HepG2 (cell line): ENCODE results near the gene MYADML2. TPM values are rescaled to one million over a fixed set of nuclear protein-coding genes. Genes with fewer than 3 reads are reported as not detected.

Source experiments
- AGO1 ChIP-seq: fragments of 200-400 bp; formaldehyde crosslinking; IDR thresholded peaks from 2 replicates; pipeline ENCODE4 v1.6.1; 2017; ENCODE audit warnings: mild to moderate bottlenecking, low read depth, low read length, moderate library complexity; ENCODE audit not compliant: poor library complexity, severe bottlenecking
- CERS6 ChIP-seq: sonication (generic); formaldehyde crosslinking; IDR thresholded peaks from 2 replicates; pipeline ENCODE4 v1.5.0; 2020; ENCODE audit warnings: missing genetic modification reagents
- FOXM1 ChIP-seq: sonication (generic); formaldehyde crosslinking; IDR thresholded peaks from 2 replicates; pipeline ENCODE4 v1.5.0; 2020; ENCODE audit warnings: missing genetic modification reagents
- HNRNPUL1 ChIP-seq: fragments of 200-400 bp; formaldehyde crosslinking; IDR thresholded peaks from 2 replicates; pipeline ENCODE4 v1.6.1; 2017; ENCODE audit warnings: low read depth, mild to moderate bottlenecking, low read length, moderate library complexity
- KDM5A ChIP-seq: fragments of 200-600 bp; sonication (generic); IDR thresholded peaks from 2 replicates; pipeline ENCODE4 v1.7.0; 2018; ENCODE audit warnings: antibody characterized with exemption, mild to moderate bottlenecking, low read length, borderline replicate concordance
- KLF11 ChIP-seq: IDR thresholded peaks from 2 replicates; pipeline ENCODE4 v1.6.1; 2016; ENCODE audit warnings: missing compliant biosample characterization
- MTERF4 ChIP-seq: sonication (generic); formaldehyde crosslinking; IDR thresholded peaks from 2 replicates; pipeline ENCODE4 v1.8.0; 2023; ENCODE audit warnings: mild to moderate bottlenecking, missing genetic modification reagents
- MXD1 ChIP-seq: sonication (generic); formaldehyde crosslinking; IDR thresholded peaks from 2 replicates; pipeline ENCODE4 v1.4.0; 2020; ENCODE audit warnings: mild to moderate bottlenecking, missing genetic modification reagents
- NPAS2 ChIP-seq: sonication (generic); formaldehyde crosslinking; IDR thresholded peaks from 2 replicates; pipeline ENCODE4 v1.8.0; 2022; ENCODE audit warnings: mild to moderate bottlenecking, missing genetic modification reagents, borderline replicate concordance
- RORA ChIP-seq: sonication (generic); formaldehyde crosslinking; IDR thresholded peaks from 2 replicates; pipeline ENCODE4 v1.5.0; 2020; ENCODE audit warnings: mild to moderate bottlenecking, missing genetic modification reagents, moderate library complexity
- SAFB2 ChIP-seq: sonication (generic); formaldehyde crosslinking; IDR thresholded peaks from 2 replicates; pipeline ENCODE4 v1.5.1; 2020; ENCODE audit warnings: missing genetic modification reagents, low read depth, mild to moderate bottlenecking, borderline replicate concordance
- TMF1 ChIP-seq: sonication (generic); formaldehyde crosslinking; IDR thresholded peaks from 2 replicates; pipeline ENCODE4 v1.8.1; 2022; ENCODE audit warnings: low read depth, missing genetic modification reagents
- TP53 ChIP-seq: sonication (generic); formaldehyde crosslinking; conservative IDR thresholded peaks from 2 replicates; pipeline ENCODE4 v1.4.0; 2020; ENCODE audit warnings: missing genetic modification reagents
- ZBED4 ChIP-seq: sonication (generic); formaldehyde crosslinking; IDR thresholded peaks from 2 replicates; pipeline ENCODE4 v1.4.0; 2020; ENCODE audit warnings: missing genetic modification reagents, borderline replicate concordance
- ZNF276 ChIP-seq: sonication (generic); formaldehyde crosslinking; IDR thresholded peaks from 2 replicates; pipeline ENCODE4 v1.4.0; 2020; ENCODE audit warnings: mild to moderate bottlenecking, low read depth, missing genetic modification reagents
- ZNF414 ChIP-seq: sonication (generic); formaldehyde crosslinking; IDR thresholded peaks from 2 replicates; pipeline ENCODE4 v1.5.0; 2020; ENCODE audit warnings: missing genetic modification reagents
- ZNF430 ChIP-seq: sonication (generic); formaldehyde crosslinking; IDR thresholded peaks from 2 replicates; pipeline ENCODE4 v1.9.0; 2021; ENCODE audit warnings: mild to moderate bottlenecking, missing genetic modification reagents
- ZNF766 ChIP-seq: sonication (generic); formaldehyde crosslinking; IDR thresholded peaks from 2 replicates; pipeline ENCODE4 v1.5.0; 2020; ENCODE audit warnings: missing genetic modification reagents, borderline replicate concordance
- polyA plus RNA-seq, 8 experiments: library from polyadenylated mRNA; depleted of rRNA in 3 of 8; stranded (reverse) in 7 of 8; unstranded in 1 of 8; fragments of >200 nt; fragmentation: Illumina TruSeq in 4 of 8; extraction: Trizol in 4 of 8; gene quantifications; 2 replicates each; pipeline versions ENCODE4 v1.2.1 to v1.2.3, GENCODE V29; 2011 to 2016; ENCODE audit warnings: low read depth in 4 of 8, missing spikeins in 1 of 8, mixed read lengths in 1 of 8; ENCODE audit not compliant: insufficient read depth in 1 of 8
- total RNA-seq, 5 experiments: library from RNA; depleted of rRNA; stranded (reverse); fragments of >200 nt; fragmentation: Illumina TruSeq; extraction: Trizol; gene quantifications; 2 replicates each; pipeline ENCODE4 v1.2.3, GENCODE V29; 2016; ENCODE audit warnings: low read depth in 1 of 5

MYADML2 gene
- total and polyA plus RNA-seq, 2 of the 13 experiments (the other 11 are each of a cell fraction or from before 2014, with no cell fraction given), result not detected

- TF ChIP-seq ZNF276 (peak; percentile 89; the same call in 1 of the 2 replicates), TMF1 (no peak), KLF11 (CRISPR knock-in tag) (no peak), ZNF414 (CRISPR knock-in tag) (peak; percentile 62), HNRNPUL1 (no peak), MTERF4 (CRISPR knock-in tag) (peak; percentile 23; the same call in 1 of the 2 replicates), MXD1 (CRISPR knock-in tag) (peak; percentile 84), NPAS2 (no peak), FOXM1 (CRISPR knock-in tag) (0 out of 2 replicates have a peak, but pooled peaks have one; percentile 54), CERS6 (no peak; the same call in 1 of the 2 replicates), ZBED4 (CRISPR knock-in tag) (0 out of 2 replicates have a peak, but pooled peaks have one; percentile 18), TP53 (CRISPR knock-in tag) (no peak), RORA (CRISPR knock-in tag) (no peak), KDM5A (no peak; the same call in 1 of the 2 replicates), AGO1 (peak; percentile 97), ZNF430 (CRISPR knock-in tag) (no peak; the same call in 1 of the 2 replicates), SAFB2 (CRISPR knock-in tag) (peak; percentile 54; the same call in 1 of the 2 replicates), ZNF766 (CRISPR knock-in tag) (peak; percentile 92)
Measured at GRCh38 chr17:81927653-81928543, 19.1 kb downstream of the MYADML2 start, which contains the start of gene MAFG (continued).
